ENCODE data around the gene ARL2BP. TPM values are rescaled to one million over a fixed set of nuclear protein-coding genes. Genes with fewer than 3 reads are reported as not detected.
A peak's percentile ranks its signal among the peaks of the same experiment; 100 is the strongest.

ARL2BP gene
- total RNA-seq, 1 donor from 2014 or later: 60.0 TPM

DNA sequence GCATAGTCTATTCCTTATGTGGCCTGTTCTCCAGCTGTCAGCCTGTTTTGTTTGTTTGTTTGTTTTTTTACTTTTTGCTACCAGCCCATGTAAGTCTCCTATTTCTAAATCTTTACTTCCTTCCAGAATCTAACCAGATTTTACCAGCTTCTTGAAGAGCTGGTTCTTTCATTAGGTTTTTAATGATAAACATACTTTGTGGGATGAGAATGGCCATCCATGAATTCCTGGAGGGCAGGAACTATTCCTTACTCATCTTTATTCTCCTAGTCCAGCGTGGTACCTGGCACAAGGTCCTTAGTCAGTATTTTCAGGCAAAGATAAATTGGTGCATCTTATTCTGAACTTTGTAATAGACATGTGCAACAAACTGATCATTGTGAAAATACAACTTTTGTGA, 41.6 kb upstream of the ARL2BP start:
- H3K9me3 ChIP-seq: no peaks in the 10 kb centered on the region
- no peaks in the 10 kb centered on the region for H3K4me1 ChIP-seq
- DNase-seq: no peak
- ATAC-seq: no peak
- TF ChIP-seq, protein P1, sequence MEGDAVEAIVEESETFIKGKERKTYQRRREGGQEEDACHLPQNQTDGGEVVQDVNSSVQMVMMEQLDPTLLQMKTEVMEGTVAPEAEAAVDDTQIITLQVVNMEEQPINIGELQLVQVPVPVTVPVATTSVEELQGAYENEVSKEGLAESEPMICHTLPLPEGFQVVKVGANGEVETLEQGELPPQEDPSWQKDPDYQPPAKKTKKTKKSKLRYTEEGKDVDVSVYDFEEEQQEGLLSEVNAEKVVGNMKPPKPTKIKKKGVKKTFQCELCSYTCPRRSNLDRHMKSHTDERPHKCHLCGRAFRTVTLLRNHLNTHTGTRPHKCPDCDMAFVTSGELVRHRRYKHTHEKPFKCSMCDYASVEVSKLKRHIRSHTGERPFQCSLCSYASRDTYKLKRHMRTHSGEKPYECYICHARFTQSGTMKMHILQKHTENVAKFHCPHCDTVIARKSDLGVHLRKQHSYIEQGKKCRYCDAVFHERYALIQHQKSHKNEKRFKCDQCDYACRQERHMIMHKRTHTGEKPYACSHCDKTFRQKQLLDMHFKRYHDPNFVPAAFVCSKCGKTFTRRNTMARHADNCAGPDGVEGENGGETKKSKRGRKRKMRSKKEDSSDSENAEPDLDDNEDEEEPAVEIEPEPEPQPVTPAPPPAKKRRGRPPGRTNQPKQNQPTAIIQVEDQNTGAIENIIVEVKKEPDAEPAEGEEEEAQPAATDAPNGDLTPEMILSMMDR (IDR thresholded peaks at IDR 0.05): no peak
- H3K4me3 ChIP-seq: no peak overlapping the region
- no peaks in the 10 kb centered on the region for H3K27me3 ChIP-seq
- H3K36me3 ChIP-seq: peaks cover 42% of the 10 kb centered on the region
- H3K27ac ChIP-seq: no peak overlapping the region
- intact Hi-C loops (cut with DNase I): no loop called here

DNA sequence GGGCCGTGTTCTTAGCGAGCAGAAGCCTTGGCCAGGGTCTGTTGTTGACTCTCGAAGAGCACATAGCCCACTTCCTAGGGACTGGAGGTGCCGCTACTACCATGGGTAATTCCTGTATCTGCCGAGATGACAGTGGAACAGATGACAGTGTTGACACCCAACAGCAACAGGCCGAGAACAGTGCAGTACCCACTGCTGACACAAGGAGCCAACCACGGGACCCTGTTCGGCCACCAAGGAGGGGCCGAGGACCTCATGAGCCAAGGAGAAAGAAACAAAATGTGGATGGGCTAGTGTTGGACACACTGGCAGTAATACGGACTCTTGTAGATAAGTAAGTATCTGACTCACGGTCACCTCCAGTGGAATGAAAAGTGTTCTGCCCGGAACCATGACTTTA, 40.4 kb upstream of the ARL2BP start:
- Histone ChIP-seq H3K27ac (no peak overlapping the region), H3K27me3 (no peaks in the 10 kb centered on the region), H3K9me3 (no peaks in the 10 kb centered on the region), H3K4me1 (no peaks in the 10 kb centered on the region), H3K36me3 (peaks cover 54% of the 10 kb centered on the region), H3K4me3 (no peak overlapping the region)
- TF ChIP-seq, protein P1 (IDR thresholded peaks at IDR 0.05): no peak
- intact Hi-C loops (cut with DNase I): no loop called here
- no peak for DNase-seq
- peak; percentile 45 for ATAC-seq

DNA sequence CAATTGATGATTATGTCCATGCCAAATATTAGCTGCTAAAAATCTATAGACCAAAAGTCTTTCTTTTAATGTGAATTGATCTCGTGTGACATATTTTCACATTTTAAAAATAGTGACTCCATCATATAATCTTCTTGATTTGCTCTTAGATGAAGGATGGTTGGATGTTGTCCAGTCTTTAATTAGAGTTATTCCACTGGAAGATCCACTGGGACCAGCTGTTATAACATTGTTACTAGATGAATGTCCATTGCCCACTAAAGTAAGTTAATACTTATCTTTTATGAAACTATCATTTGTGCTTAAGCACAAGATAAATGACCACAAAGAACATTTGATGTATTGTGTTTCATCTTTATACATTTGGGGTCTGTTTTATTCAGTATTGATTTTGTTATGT, 36.1 kb upstream of the ARL2BP start:
- Histone ChIP-seq H3K36me3 (peaks cover 94% of the 10 kb centered on the region), H3K27ac (no peak overlapping the region), H3K4me3 (no peak overlapping the region), H3K9me3 (no peaks in the 10 kb centered on the region), H3K4me1 (no peaks in the 10 kb centered on the region), H3K27me3 (no peaks in the 10 kb centered on the region)
- intact Hi-C loops (cut with DNase I): no loop called here
- ATAC-seq (no peak), DNase-seq (no peak)
- TF ChIP-seq, protein P1 (IDR thresholded peaks at IDR 0.05): no peak

DNA sequence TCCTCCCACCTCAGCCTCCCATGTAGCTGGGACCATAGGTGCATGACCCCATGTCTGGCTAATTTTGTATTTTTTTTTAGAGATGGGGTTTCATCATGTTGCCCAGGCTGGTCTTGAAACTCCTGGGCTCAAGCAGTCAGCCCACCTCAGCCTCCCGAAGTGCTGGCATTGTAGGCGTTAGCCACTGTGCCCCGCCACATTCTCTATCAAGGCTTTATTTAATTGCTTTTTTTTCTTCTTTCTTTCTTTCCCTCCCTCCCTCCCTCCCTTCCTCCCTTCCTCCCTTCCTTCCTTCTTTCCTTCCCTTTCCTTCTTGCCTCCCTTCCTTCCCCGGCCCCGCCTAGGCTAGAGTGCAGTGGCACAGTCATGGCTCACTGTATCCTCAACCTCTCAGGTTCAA, 35.3 kb upstream of the ARL2BP start:
- no peak for DNase-seq
- no peak for ATAC-seq
- Histone ChIP-seq H3K4me3 (no peak overlapping the region), H3K4me1 (no peaks in the 10 kb centered on the region), H3K27ac (no peak overlapping the region), H3K27me3 (no peaks in the 10 kb centered on the region), H3K9me3 (no peaks in the 10 kb centered on the region), H3K36me3 (peaks cover 97% of the 10 kb centered on the region)
- intact Hi-C loops (cut with DNase I): no loop called here
- TF ChIP-seq, protein P1 (IDR thresholded peaks at IDR 0.05): no peak

DNA sequence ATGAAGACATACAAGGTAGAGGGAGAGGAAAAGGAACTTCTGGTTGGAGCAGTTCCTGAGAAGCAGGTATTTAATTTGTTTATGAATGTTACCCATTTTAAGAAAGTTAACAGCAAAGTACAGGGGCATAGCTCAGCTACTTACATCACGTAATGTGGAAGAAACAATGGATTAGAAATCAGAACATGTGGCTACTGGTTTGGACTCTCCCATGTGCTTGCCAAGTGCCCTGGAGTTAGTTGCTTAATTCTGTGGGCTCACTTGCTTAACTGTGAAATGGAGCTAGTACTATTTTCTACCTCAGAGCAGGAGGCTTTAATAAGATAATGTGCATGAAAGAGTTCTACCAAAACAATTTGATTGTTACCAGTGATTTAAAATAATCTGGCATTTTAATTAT, 31.6 kb upstream of the ARL2BP start:
- ATAC-seq: no peak

More for the DNA sequence above, 31.6 kb upstream of the ARL2BP start:
- TF ChIP-seq, protein P1 (IDR thresholded peaks at IDR 0.05): no peak
- peaks cover 98% of the 10 kb centered on the region for H3K36me3 ChIP-seq
- intact Hi-C loops (cut with DNase I): no loop called here
- H3K4me3 ChIP-seq: no peak overlapping the region
- no peak for DNase-seq
- no peaks in the 10 kb centered on the region for H3K27me3 ChIP-seq
- H3K4me1 ChIP-seq: no peaks in the 10 kb centered on the region
- H3K9me3 ChIP-seq: peaks cover 13% of the 10 kb centered on the region
- H3K27ac ChIP-seq: no peak overlapping the region

All from upper lobe of right lung (tissue), 1 donor.